Activated CD4-positive, alpha-beta memory T cell treated with anti-CD3 and anti-CD28 coated beads, Interleukin-2, amount 10 ng/mL, durations not matched to agents 7 days and 5 days (primary cell): ENCODE data around the gene FAM174B. TPM values are rescaled to one million over a fixed set of nuclear protein-coding genes. Genes with fewer than 3 reads are reported as not detected.

Experiments
- CTCF ChIA-PET: fragments of 350-600 bp; sonication (Branson Sonifier 250); formaldehyde crosslinking; loops from one replicate; lab custom pipeline; 2021; ENCODE audit warnings: antibody characterized with exemption, inconsistent platforms; lab: Charles Lee
- POLR2A ChIA-PET: fragments of 350-600 bp; sonication (Branson Sonifier 250); formaldehyde crosslinking; loops from one replicate; lab custom pipeline; 2021; ENCODE audit warnings: antibody characterized with exemption; lab: Charles Lee
- DNase-seq: peaks from one replicate; pipeline ENCODE4 v3.0.0-alpha.2; 2020
- H3K27ac Mint-ChIP-seq: one replicate; pipeline ENCODE4 v1.8.0; 2021; ENCODE audit warnings: mild to moderate bottlenecking, mixed read lengths
- H3K27me3 Mint-ChIP-seq: one replicate; pipeline ENCODE4 v1.8.0; 2021; ENCODE audit warnings: mixed read lengths
- H3K36me3 Mint-ChIP-seq: one replicate; pipeline ENCODE4 v1.8.0; 2021; ENCODE audit warnings: low read depth, mixed read lengths
- H3K4me1 Mint-ChIP-seq: one replicate; pipeline ENCODE4 v1.8.0; 2021; ENCODE audit warnings: mixed read lengths
- H3K4me3 Mint-ChIP-seq: one replicate; pipeline ENCODE4 v1.8.0; 2021; ENCODE audit warnings: mild to moderate bottlenecking, mixed read lengths
- H3K9me3 Mint-ChIP-seq: one replicate; pipeline ENCODE4 v1.8.0; 2021; ENCODE audit warnings: mixed read lengths
- total RNA-seq, 2 experiments: library from RNA; stranded (reverse); gene quantifications; one replicate each; pipeline ENCODE4 v1.2.3, GENCODE V29; 2021

Gene FAM174B
- total RNA-seq, 2 experiments from 2014 or later: 2.8 to 3.0 TPM

DNA sequence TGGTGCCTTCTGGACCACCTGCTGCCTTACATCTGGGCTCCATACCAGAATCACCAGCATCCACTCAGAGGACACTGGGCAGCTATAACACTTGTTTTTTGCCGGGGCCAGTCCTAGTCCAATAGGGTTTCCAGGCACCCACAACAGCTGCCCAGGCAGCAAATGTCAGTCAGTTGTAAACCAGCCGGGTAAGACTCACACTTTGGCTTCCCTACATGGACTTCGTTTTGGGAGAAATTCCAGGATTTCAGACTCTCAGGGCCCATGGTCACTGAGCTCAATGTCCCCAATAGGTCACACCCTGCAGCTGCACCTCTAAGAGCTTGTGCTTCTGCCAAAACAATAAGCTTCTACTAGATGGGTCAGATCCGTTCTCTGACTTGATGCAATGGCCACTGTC lies 83.8 kb downstream of the FAM174B start:
- Mint-ChIP-seq H3K9me3 (no peaks in the 10 kb centered on the region), H3K36me3 (no peaks in the 10 kb centered on the region), H3K27me3 (peaks cover 19% of the 10 kb centered on the region), H3K4me1 (no peaks in the 10 kb centered on the region), H3K4me3 (no peak overlapping the region), H3K27ac (no peak overlapping the region)
- no peak for DNase-seq
- ChIA-PET CTCF (no interaction called here), POLR2A (no interaction called here)

DNA sequence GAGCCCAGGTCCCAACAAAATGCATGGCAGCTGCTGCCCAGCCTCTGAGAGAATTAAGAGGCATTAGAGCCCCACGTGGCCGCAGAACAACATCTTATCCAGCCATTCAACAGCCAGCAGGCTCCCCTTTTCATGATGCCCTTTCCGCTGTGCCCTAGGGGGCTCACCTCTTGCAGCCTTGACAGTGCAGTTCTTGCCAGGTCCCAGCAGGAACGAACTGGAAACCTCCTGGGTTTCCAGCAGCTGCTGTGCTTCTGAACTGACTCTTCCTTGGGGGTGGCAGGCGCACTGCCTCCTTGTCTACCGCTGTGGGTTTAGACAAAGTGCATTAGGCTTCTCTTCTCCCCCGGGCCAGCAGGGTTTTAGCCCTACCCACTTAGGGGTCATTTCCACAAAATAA lies 85.2 kb downstream of the FAM174B start:
- POLR2A ChIA-PET: no interaction called here
- no peaks in the 10 kb centered on the region for H3K9me3 Mint-ChIP-seq
- H3K4me1 Mint-ChIP-seq: no peaks in the 10 kb centered on the region
- CTCF ChIA-PET: no interaction called here
- DNase-seq: no peak
- H3K4me3 Mint-ChIP-seq: no peak overlapping the region
- no peaks in the 10 kb centered on the region for H3K36me3 Mint-ChIP-seq
- H3K27me3 Mint-ChIP-seq: peaks cover 20% of the 10 kb centered on the region
- no peak overlapping the region for H3K27ac Mint-ChIP-seq

DNA sequence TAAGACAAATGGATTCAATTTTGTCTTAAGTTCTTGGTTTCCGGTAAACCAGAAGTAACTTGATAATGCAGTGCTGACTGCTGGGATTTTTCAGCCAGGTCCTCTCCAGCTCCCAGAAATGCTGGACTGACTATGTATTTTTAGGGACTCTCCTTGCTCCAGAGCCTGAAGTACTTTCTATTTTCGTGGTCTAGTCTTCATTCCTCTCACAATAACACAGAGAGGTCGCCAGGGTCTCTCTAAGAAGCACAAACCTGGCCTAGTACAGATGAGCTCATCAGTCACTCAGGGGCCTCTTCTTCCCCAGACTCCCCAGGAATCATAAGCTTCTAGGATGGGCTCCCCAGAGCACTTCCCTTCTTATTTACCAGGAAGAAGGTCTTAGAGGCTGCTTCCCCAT lies 85.8 kb downstream of the FAM174B start:
- Mint-ChIP-seq H3K9me3 (no peaks in the 10 kb centered on the region), H3K27ac (no peak overlapping the region), H3K4me1 (no peaks in the 10 kb centered on the region), H3K36me3 (no peaks in the 10 kb centered on the region), H3K4me3 (no peak overlapping the region), H3K27me3 (peaks cover 16% of the 10 kb centered on the region)
- CTCF ChIA-PET: no interaction called here
- POLR2A ChIA-PET: no interaction called here
- no peak for DNase-seq

Other genes with a start within 250 kb of the FAM174B start
- gene CHD2, start 244.5 kb upstream of the FAM174B start, total RNA-seq: 100 to 1,000 TPM; 141 to 155 TPM